Suprapubic skin (tissue), 4 donors: ENCODE results near the gene FAM53C. TPM values are rescaled to one million over a fixed set of nuclear protein-coding genes. Genes with fewer than 3 reads are reported as not detected.

ENCODE experiments used
- DNase-seq, 2 donors: peaks; one replicate each; pipeline ENCODE4 v3.0.0-alpha.2; 2019; ENCODE audit warnings: low spot score in 2 of 2
- H3K27ac ChIP-seq: fragments of 200-600 bp; sonication (generic); one replicate; pipeline ENCODE4 v1.5.1; 2019
- H3K27me3 ChIP-seq: fragments of 200-600 bp; sonication (generic); one replicate; pipeline ENCODE4 v1.5.1; 2019
- H3K36me3 ChIP-seq: fragments of 200-600 bp; sonication (generic); one replicate; pipeline ENCODE4 v1.5.1; 2019
- H3K4me1 ChIP-seq: fragments of 200-600 bp; sonication (generic); one replicate; pipeline ENCODE4 v1.5.1; 2019
- H3K4me3 ChIP-seq: fragments of 200-600 bp; sonication (generic); one replicate; pipeline ENCODE4 v1.5.1; 2019; ENCODE audit warnings: mild to moderate bottlenecking
- H3K9me3 ChIP-seq: fragments of 200-600 bp; sonication (generic); one replicate; pipeline ENCODE4 v1.5.1; 2019
- CTCF ChIP-seq, 2 donors: fragments of 200-600 bp in 1 of 2; fragments of 450-650 bp in 1 of 2; sonication (generic) in 1 of 2; IDR thresholded peaks; one replicate each; pipeline ENCODE4 v1.5.1; 2016 to 2019; ENCODE audit warnings: antibody characterized with exemption in 2 of 2, mild to moderate bottlenecking in 1 of 2, moderate library complexity in 1 of 2
- EP300 ChIP-seq: sonication (generic); formaldehyde crosslinking; IDR thresholded peaks from one replicate; pipeline ENCODE4 v1.6.1; 2017; ENCODE audit warnings: antibody characterized with exemption
- POLR2A ChIP-seq, 2 donors: fragments of 450-650 bp; IDR thresholded peaks; one replicate each; pipeline ENCODE4 v1.6.1; 2017; ENCODE audit warnings: antibody characterized with exemption in 2 of 2, mild to moderate bottlenecking in 2 of 2, moderate library complexity in 2 of 2
- POLR2AphosphoS5 ChIP-seq, 3 donors: sonication (generic); formaldehyde crosslinking; IDR thresholded peaks; one replicate each; pipeline ENCODE4 v1.6.1; 2017; ENCODE audit warnings: antibody characterized with exemption in 3 of 3
- WGBS: methylation state at CpG from one replicate; pipeline ENCODE4 v1.1.5; 2018; 5-methylcytosine and 5-hydroxymethylcytosine counted together
- total RNA-seq, 4 donors: library from RNA; depleted of rRNA; stranded (reverse); fragments of >200 nt; gene quantifications; one replicate each; pipeline ENCODE4 v1.1.0, GENCODE V29; 2016

FAM53C gene
- total RNA-seq, 4 donors from 2014 or later, result 18.1 to 31.1 (median 22.4) TPM

DNA sequence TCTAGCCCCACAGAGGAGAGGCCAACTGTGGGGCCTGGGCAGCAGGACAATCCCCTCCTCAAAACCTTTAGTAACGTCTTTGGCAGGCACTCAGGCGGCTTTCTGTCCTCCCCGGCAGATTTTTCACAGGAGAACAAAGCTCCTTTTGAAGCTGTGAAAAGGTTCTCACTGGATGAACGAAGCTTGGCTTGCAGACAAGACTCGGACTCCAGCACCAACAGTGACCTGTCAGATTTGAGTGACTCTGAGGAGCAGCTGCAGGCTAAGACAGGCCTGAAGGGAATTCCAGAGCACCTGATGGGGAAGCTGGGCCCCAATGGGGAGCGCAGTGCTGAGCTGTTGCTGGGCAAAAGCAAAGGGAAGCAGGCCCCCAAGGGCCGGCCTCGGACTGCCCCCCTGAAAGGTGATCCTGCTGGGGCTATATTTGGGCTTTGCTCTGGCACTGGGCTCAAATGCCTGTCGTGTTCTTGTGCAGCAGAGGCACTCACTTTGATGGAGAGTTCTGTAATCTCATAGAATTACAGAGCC is 53.9 kb downstream of the FAM53C start:
- 67% methylated on average over 9 of the region's 9 CpGs for WGBS
- no peak for TF ChIP-seq POLR2AphosphoS5 (IDR thresholded peaks at IDR 0.05)
- TF ChIP-seq EP300, result no peak
- no peak for TF ChIP-seq CTCF (IDR thresholded peaks at IDR 0.05)
- no peak for TF ChIP-seq POLR2A (IDR thresholded peaks at IDR 0.05)
- H3K36me3 ChIP-seq, result peaks cover 85% of the 10 kb centered on the region

More for the DNA sequence above, 53.9 kb downstream of the FAM53C start:
- Histone ChIP-seq H3K9me3 (no peaks in the 10 kb centered on the region), H3K27ac (no peak overlapping the region), H3K27me3 (no peaks in the 10 kb centered on the region), H3K4me1 (no peaks in the 10 kb centered on the region), H3K4me3 (no peak overlapping the region)
- no peak for DNase-seq

Other genes starting within 250 kb of the FAM53C start
- 1 to 10 TPM in 2 of 4 donors, not detected in 2; 1.1 to 1.7 TPM for gene NME5, start 198.8 kb upstream of the FAM53C start, total RNA-seq
- gene BRD8, start 159.6 kb upstream of the FAM53C start, total RNA-seq, result 10 to 100 TPM; 27.4 to 53.8 (median 36.7) TPM
- gene KIF20A, start 159.2 kb upstream of the FAM53C start, total RNA-seq, result 1 to 10 TPM; 2.1 to 7.7 (median 5.1) TPM
- 10 to 100 TPM; 17.9 to 30.6 (median 22.2) TPM for gene CDC23, start 124.9 kb upstream of the FAM53C start, total RNA-seq
- gene GFRA3, start 63.6 kb upstream of the FAM53C start, total RNA-seq, result 1 to 10 TPM in 2 of 4 donors, under 1 TPM in 1, not detected in 1; 0.85 to 2.0 (median 1.1) TPM
- 1 to 10 TPM in 3 of 4 donors, under 1 TPM in 1; 0.38 to 1.6 (median 1.3) TPM for gene CDC25C, start 6.5 kb upstream of the FAM53C start, total RNA-seq
- gene KDM3B, start 14.4 kb downstream of the FAM53C start, total RNA-seq, result 100 to 1,000 TPM in 1 of 4 donors, 10 to 100 TPM in 3; 49.1 to 112 (median 65.1) TPM
- 1 to 10 TPM; 1.5 to 2.6 (median 1.8) TPM for gene REEP2, start 100.8 kb downstream of the FAM53C start, total RNA-seq
- 100 to 1,000 TPM; 130 to 445 (median 257) TPM for gene EGR1, start 127.2 kb downstream of the FAM53C start, total RNA-seq
- 10 to 100 TPM; 71.2 to 99.9 (median 87.7) TPM for gene ETF1, start 205.0 kb downstream of the FAM53C start, total RNA-seq
- 100 to 1,000 TPM; 204 to 252 (median 247) TPM for gene HSPA9, start 237.1 kb downstream of the FAM53C start, total RNA-seq